Pulmonary artery endothelial cell (primary cell): ENCODE data around the gene TRMT61A. TPM values are rescaled to one million over a fixed set of nuclear protein-coding genes. Genes with fewer than 3 reads are reported as not detected.
"Not testable (repeated sequence)": the region's sequence is repeated elsewhere in the genome, so short reads cannot be mapped to it uniquely, and the experiment has no call there.

Experiments used
- DNase-seq: peaks from one replicate; pipeline ENCODE4 v3.0.0-alpha.2; 2011; ENCODE audit warnings: low read depth, low spot score
- total RNA-seq: library from RNA; depleted of rRNA; stranded (reverse); fragments of >200 nt; gene quantifications from 2 replicates; pipeline ENCODE4 v1.2.3, GENCODE V29; 2014

Gene TRMT61A
- total RNA-seq, 1 donor from 2014 or later: 7.9 TPM

DNA sequence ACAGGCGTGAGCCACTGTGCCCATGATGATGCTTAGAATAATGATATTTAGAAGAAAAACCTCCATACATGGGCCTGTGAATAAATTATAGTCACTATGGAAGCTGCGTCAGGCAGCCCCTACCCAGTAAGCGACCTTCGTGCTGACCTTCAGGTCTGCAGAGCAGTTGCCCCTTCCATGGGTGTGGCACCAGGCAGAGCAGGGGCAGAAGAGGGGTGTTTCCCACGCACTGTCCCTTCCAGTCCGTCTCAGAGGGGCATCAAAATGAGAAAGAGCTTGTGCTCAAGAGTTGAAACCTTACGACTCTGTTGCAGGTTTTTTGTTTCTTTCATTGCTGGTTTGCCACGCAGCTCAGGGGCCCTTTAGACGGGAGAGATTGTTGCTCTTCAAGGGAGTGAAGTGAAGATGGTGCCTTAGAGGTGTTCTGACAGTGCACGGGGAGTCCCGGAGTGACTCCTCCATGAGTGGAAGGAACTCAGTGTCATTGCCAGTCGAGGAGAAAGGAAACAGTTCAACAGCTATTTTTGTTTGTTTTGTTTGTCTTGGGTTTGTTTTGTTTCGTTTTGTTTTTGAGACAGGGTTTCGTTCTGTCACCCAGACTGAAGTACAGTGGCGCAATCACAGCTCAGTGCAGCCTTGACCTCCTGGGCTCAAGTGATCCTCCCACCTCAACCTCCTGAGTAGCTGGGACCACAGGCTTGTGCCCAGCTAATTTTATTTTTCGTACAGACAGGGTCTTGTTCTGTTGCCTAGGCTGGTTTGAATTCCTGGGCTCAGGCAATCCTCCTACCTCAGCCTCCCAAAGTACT lies 20.3 kb upstream of the TRMT61A start:
- DNase-seq: no peak

DNA sequence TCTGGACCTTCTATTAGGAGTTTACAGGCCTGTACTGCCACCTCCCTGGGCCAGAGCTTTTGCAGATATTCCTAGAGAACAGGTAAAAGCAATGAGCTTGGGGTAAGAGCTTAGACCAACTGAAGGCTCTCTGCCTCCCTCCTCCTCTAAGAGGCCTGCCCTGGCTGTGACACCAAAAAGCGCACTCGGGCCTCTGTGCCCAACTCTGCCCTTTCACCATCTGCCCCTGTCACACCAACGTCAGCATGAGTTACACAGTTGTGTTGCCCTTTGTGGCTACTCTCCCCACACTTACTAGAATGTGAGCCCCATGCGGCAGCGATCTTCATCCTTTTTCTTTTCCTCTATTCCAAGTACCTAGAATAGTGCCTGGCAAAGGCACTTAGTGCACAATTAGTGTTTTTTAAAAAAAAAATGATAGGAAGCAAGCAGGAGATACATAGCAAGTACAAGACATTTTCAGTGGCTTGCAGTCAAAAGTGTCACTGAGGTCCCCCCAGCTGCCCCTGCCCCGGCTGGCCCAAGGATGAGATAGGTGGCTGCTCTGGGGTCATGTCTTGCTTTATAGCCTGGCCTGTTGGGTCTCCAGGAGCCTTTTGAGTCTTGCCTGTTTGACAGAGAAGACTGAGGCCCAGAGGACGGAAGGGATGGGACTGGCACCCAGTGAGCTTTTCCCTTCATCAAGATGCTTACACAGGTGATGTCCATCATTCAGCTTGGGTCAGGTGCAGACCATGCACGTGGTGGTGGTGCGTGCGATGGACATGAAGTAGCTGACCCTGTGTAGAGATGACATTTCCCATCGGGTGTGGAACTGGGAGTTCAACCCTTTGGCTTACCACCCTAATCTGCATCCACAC lies 18.9 kb upstream of the TRMT61A start:
- DNase-seq: no peak

DNA sequence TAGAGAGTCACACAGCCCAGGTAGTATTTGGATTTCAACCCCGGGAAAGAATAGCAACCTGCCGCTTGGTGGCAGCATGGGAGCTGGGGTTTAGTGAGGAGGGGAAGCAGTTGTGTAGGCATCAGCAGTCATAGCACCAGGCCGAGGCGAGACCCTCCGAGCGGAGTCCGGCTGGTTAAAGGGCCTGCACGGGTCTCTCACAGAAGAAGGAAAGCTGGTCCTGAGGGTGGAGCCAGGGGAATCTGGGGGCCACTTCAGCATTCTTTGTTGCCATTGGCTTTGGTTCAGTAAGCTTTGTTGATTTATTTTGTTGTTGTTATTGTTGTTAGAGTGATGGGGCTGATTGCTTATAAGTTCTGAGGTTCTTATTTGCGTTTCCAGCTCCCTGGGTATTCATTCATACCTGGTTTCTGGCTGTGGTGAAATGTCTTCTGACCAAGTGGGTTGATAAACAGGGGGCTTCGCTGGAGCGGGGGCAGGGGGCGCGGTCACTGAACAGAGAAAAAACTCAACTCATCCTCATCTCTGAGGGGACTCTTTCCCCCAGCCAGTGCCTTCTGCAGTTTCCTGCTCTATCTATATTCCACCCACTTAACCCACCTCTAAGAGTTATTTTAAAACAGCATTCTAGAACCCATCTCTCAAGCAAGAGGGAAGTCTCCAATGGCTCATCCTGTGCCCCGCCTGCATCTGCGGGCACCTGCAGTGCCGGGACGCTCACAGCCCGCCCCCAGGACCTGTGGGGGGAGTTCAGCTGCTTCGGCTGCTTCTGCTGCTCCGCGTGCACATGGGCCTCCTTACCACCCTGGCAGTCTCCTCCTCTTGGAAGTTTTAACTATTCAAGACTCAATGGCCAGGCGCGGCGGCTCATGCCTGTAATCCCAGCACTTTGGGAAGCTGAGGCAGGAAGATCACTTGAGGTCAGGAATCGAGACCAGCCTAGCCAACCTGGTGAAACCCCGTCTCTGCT lies 18.0 kb upstream of the TRMT61A start:
- DNase-seq: no peak

DNA sequence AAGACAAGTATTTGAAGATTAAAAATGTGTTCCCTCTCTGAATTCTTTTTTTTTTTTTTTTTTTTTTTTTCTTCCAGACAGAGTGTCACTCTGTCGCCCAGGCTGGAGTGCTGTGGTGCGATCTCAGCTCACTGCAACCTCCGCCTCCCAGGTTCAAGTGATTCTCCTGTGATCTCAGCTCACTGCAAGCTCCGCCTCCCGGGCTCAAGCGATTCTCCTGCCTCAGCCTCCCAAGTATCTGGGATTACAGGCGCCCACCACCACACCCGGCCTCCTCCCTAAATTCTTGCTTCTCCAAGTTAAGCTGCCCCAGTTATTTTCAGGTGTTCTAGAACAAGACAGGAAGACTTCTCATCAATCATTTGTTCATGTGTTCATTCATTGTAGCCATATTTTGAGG lies 16.8 kb upstream of the TRMT61A start:
- not testable (repeated sequence) for DNase-seq

DNA sequence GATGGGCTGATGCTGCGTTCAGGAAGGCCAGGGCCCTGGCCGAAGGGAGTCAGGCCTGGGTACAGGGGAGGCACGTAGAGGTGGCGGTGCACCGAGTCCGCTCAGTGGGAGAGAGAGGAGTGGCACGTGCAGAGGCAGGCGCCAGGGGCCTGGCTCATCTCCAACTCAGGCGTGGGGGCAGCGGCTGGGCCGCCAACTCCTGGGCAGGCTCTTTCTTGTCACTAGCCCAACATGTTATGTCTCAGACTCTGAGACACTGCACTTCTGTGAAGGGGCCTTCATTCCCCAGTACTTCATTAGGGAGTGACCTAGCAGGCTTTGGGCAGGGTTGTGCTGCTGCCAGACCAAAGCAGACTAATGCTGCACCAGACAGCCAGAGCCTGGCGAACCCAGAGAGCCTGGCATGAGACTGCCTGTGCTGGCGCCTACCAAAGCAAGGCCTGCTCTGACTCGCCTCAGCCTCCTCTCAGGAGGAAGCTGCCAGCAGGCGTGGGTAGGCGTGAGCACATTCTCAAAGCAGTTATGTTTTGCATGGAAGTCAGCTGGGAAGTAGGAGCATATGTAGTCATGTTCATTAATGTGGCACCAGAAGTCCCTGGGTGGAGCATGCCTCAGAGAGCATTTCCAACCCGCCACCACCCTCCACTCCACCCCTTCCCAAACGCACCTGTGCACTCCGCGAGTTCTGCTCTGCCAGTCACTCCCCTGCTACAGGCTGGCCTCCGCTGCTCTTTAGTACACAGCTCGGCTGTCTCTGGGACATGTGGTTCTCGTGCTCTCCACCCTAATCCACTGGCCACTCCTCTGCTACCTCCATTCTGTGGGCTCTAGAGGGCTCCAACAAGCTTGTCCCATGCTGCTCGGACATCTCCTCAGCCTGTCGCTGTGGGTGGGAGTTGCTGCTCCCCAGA lies 16.0 kb upstream of the TRMT61A start:
- DNase-seq: no peak

DNA sequence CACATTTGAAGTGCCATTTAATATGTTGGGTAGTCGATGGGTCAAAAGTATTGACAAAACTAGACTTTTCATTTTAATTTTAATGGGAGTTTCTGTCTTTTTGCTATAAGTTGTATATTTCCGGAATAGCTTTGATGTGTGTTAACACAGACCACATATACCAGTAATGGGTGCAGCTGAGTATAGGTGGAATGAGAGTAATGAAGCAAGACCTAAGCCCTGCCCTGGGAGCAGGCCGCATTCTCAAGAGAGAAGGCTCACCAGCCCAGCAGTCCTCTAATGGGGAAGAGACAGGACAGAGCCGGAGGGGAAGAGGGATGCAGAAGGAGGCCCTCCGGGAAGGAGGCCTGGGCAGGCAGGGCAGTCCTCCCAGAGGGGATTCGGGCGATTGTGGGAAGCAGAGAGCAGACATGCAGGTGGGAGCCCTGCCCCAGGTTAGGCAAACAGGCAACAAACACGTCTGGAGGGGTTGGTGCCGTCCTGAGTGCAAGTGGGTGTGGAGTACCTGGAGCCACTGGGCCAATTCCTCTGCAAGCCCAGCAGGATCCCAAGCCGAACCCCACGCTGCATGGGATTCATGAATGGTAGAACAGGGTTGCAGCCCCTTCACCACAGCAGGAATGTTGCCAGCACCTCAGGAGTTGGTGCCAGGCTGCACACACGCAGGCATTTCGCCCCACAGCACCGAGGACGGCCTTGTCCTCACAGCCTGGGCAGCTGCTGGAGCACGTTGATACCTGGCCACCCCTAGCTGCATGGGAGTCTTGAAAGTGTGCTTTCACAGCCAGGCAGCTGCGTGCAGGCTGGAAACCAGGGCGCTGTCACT lies 14.2 kb upstream of the TRMT61A start:
- DNase-seq: no peak

DNA sequence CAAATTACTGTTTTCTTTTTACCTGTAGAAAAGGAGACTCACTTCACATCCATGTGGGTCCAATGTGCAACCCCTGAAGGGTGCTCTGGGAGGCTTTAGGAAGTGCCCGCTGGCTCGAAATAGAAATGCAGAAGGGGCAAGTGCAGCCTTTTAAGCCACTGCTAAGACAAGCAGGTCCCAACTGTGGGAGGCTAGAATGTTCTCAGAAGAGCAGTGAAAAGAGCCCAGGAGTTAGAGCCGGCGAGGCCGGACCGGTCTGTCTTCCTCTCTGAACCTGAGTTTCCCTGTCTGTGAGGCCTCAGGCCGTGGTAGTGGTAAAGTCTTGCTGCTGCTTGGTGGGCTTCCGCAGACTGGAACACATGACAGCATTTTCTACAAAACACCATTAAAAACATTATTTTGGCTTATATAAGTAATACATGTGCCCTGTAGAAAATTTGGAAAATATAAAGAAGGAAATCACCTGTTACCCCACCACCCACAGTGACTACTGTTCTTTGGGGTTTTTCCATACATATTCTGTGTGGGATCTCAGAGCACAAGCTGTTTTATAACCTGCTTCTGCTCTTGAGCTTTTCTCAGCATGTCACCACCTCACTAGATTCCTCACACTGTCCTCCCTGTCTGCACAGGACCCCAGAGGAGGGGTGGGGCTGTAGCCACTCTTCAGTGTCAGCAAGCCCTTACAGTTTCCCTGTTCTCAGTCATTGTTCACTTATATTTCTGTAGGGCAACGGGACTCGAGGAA lies 12.4 kb upstream of the TRMT61A start:
- DNase-seq: no peak

GRCh38 chr14:103517174-103517566 lies 11.8 kb upstream of the TRMT61A start:
- no peak for DNase-seq

DNA sequence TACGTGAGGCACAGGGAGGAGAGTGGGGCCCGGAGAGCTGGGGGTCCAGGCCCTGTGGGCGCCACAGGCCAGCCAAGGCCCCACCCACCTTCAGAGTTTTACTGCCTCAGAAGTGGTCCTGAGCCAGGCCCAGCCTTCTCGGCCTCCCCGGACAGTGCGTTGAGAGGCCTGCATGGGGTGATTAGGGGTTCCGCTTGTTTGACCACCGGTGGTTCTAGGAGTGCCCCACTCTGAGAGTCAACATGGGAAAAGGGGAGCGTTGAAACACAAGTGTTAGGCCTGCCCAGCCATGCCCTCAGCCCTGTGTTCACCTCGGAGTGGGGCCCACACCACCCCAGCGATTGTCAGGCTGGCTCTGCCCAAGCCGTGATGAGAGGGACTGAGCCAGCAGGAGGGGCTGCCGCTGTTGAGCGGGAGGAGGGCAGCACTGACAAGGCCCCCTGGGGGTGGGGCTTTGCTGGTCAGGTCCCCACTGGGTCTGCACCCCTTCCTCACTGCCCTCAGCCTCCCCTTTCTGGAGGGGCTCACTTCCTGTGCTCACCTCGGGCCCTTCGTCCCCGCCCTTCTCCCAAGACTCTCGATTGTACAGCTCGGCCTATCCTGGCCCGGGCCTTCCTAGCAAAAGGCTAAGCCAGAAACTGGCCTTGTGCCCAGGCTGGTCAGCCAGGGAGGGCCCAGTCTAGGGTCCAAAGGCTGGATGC lies 11.1 kb upstream of the TRMT61A start:
- no peak for DNase-seq

DNA sequence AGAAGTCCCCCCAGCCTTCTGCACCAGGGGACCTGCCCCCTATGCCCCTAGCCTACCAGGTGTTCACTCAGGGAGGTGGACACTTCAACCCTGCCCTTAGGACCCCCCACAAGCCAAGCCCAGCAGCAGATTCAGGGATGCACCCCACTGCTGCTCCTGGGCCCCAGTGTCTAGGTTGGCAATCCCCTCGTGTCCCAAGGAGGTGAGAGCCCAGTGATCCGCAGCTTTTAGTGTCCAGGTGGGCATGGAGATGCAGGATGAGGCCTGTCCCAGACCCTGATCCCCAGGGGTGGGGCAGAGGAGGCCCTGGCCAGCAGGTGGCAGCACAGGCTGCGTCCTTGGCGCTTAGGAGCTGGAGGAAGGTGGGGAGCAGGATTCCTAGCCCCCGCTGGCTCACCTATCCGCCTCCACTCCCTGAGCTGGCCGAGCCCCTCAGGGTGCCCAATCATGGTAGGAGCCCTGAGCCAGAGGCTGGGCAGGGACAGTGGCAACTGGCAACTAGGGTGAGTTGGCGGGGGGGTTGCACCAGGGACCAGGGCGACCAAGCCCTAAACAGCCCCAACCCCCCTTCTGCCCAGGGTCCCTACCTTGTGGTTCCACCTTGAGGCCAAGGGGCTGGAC lies 10.5 kb upstream of the TRMT61A start:
- no peak for DNase-seq

DNA sequence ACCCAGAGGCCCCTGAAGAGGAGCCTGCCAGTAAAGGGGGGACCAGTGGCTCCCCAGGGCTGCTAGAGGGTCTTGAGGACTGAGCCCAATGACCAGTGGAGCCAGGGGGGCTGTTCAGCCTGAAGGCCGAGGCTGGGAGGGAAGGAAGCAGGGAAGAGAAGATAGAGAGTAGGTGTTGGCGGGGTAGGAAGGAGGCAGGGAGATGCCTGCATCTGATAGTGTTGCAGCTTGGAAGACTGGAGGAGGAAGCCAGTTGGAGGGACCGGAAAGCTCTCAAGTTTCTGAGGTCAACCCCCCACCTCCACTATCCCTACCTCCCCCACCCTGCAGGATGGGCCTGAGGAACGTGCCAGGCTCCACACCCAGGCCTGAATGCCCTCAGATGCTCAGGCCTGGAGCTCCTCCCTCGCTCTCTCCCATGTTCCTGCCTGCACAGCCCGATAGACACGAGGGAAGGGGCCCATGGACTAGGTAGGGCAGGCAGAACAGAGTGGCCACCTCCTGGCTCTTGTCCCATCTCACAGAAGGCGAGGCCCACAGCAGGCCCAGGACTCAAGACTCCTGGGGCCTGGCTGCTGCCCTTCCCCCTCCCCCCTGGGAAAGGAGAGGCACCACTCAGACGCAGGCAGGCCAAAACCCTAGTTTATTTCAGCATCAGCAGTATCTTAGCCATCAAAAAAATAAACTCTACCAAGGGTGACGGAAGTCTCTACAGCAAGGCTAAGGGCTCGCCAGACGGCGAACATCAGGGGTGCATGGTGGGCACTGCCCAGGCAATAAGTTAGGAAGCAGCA lies 9.8 kb upstream of the TRMT61A start:
- DNase-seq: no peak

DNA sequence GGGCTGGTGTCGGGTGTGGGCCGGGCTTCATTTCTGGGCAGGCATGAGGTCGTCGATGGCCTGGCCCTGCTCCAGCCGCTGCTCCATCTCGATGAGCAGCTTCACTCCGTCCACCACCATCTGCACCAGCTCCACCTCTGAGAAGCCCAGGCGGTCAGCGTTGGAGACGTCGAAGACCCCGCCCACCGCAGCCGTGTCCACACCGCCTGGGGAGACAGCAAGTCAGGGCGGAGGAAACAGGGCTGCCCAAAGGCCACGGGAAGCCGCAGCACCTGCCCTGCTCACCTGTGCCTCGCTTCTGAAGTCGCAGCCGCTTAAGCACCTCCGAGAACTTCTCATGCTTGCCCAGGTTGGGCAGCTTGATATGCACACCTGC lies 9.2 kb upstream of the TRMT61A start:
- no peak for DNase-seq

DNA sequence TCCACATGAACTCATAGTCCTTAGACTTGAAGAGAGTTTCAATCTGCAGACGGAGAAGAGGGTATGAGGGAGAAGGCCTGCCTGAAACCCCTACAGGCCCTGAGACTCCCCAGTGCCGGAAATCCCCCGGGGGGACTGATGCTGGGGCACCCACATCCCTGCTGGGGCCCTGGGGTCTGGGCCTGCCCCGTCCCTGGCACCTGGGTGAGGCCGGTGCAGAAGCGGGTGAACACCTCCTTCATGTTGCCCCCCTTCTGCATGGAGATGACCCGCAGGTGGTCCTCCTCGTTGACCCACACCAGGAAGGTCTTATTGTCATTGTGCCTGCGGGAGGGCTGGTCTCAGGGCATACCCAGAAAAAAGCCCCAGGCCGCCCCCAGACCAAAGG lies 8.7 kb upstream of the TRMT61A start:
- no peak for DNase-seq

GRCh38 chr14:103520657-103521437 lies 8.1 kb upstream of the TRMT61A start:
- DNase-seq: no peak

DNA sequence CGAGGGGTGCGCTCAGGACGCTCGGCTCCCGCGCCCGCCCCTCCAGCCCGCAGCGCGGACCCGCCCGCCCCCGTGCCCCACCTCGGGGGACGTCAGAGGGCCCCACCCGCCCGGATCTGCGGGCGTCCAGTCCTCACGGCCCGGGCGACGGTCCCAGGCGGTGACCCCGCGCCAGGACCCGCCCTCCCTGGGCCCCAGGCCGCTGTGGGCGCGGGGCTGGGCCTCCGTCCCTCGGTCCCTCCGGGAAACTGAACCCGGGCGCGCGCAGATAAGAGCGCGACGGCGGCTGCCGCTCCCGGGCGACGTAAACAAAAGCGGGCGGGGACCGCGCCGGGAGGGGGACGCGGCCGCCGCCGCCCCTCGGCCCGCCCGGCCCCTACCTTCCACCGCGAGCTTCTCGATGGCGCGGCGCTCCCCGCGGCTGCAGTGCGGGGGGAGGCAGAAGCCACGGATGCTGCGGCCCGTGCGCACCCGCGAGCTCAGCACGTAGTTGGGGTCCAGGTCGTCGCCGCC lies 7.5 kb upstream of the TRMT61A start:
- no peak for DNase-seq

DNA sequence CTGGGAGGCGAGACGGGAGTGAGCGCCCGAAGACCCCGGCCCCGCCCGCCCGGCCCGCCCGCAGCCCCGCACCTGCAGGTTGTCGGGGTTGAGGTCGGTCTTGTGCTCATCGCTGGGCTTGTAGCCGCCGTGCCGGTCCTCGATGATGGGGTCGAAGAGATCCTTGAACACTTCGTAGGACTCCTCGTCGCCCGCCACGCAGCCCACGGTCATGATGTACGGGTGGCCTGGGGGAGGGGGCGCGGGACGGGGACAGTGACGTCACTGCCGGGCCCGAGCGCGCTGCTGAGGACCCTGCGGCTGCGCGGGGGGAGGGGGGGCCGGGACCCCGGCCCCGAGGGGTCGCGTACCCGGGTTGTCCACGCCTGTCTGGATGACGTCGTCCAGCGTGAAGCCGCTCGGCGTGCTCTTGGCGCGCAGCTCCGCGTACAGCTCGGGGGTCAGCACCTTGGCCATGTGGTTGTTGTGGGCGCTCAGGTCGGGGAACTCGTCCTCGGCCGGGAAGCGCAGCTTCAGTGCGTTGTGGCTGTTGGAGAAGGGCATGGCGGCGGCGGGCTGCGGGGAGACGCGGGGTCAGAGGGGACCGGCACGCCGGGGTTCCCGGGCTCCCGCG lies 6.9 kb upstream of the TRMT61A start:
- DNase-seq: no peak
